HG02973 (cell line): ENCODE data around the gene CHRM3.

Experiments used
- ATAC-seq: cut with Tn5 transposase; IDR thresholded peaks from one replicate; pipeline ENCODE4 v1.9.1; 2021; ENCODE audit warnings: moderate library complexity; ENCODE audit not compliant: unreplicated experiment

Gene CHRM3

GRCh38 chr1:239394107-239394506 is 7.7 kb downstream of the CHRM3 start:
- ATAC-seq, result no peak

GRCh38 chr1:239413916-239414315 is 27.5 kb downstream of the CHRM3 start:
- ATAC-seq, result no peak

- no peak for ATAC-seq
Observed at GRCh38 chr1:239417221-239417620, 30.9 kb downstream of the CHRM3 start.

DNA sequence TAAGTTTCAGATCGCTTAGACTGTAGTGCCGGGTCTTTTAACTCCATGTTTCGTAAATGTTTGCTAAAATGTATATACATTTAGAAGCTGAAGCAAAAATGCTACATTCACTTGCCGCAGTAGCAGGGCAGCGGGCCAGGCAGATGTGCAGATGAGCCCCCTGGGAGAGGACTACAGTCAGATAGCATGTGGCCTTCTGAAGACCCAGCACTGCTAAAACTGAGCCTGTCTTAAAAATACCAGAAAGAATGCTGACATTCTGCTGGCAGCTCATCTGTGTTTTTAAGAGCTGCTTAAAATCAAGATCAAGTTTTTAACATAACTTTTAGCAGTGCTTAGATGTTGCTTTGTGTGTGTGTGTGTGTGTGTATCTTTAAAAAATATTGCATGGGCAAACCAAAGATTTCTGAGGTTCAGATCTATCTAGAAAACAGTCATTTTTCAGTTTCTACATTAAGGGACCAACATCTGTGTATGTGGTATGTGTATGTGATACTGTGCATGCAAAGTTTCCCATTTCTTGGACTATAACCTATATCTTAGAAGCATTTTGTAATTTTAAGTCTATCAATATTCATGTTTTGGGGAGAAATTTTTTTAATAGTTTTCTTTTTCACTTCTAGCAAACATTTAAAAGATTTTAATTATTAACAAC is 31.7 kb downstream of the CHRM3 start:
- no peak for ATAC-seq

GRCh38 chr1:239418681-239419080 is 32.3 kb downstream of the CHRM3 start:
- no peak for ATAC-seq

GRCh38 chr1:239421811-239422210 is 35.4 kb downstream of the CHRM3 start:
- ATAC-seq, result no peak

- ATAC-seq, result no peak
Observed at GRCh38 chr1:239422818-239423217, 36.5 kb downstream of the CHRM3 start.

GRCh38 chr1:239426821-239427475 is 40.6 kb downstream of the CHRM3 start:
- no peak for ATAC-seq

GRCh38 chr1:239427712-239428111 is 41.3 kb downstream of the CHRM3 start:
- no peak for ATAC-seq

GRCh38 chr1:239428120-239428710 is 41.8 kb downstream of the CHRM3 start:
- no peak for ATAC-seq

DNA sequence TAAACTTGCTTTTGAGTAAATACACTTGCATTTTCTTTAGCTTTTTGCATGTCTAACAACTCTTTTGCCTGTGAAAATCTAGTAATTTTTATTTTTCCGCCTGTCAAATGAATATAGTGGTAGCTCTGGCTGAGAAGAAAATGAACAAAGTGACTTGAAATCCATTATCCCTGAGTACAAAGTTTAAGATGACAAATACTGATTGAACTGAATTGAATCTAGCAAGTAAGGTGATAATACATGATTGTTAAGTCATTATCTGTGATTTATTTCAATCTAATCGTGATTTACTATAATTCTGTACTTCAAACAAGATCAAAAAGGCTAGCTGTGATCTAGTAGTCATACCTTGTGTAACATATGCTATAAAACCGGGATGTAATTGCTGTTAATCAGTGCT is 42.8 kb downstream of the CHRM3 start:
- ATAC-seq, result no peak

DNA sequence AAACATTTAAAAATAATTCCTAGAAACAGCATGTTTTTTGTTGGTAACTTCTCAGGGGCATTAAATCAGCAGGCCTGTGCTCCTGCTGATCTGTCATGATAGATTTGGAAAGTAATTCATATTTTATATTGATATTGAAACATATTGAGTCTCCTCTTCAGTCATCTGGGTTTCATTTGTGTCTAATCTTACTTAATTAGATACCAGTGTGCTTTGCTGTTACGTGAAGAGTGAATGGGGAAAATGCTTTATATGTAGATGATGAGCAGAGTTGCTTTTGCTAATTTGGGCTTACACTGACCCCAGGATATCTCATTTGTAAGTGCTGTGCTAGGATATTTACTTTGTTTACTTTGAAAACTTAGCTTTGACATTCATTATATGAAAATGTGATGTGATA is 45.9 kb downstream of the CHRM3 start:
- no peak for ATAC-seq

DNA sequence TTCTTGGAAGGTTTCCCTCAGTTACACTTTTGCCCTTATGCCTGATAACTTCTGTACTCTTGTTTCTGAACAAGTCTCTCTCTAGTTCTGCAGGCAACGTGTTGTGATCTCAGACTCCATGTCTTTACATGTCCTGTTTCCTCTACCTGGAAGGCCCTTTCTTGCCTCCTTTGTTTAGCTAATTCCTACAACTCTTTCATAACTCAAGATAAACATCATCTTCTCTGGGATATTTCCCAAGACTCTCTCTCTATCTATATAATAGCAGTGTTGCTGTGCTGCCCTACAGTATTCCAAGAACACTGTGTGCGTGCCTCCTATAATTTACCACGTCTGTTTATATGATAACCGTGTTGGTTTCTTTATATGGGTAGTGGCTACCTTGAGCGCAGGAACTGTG is 47.8 kb downstream of the CHRM3 start:
- no peak for ATAC-seq
